Activated CD4-positive, CD25-positive, alpha-beta regulatory T cell treated with anti-CD3 and anti-CD28 coated beads, Interleukin-2, amount 50 U/mL, for 16 hours (primary cell): ENCODE measurements around the gene FGF4.

Experiments used
- DNase-seq: peaks from one replicate; pipeline ENCODE4 v3.0.0-alpha.2; 2020; ENCODE audit warnings: low read depth, low spot score

FGF4 gene

GRCh38 chr11:69807106-69807815 is 32.1 kb upstream of the FGF4 start:
- no peak for DNase-seq

DNA sequence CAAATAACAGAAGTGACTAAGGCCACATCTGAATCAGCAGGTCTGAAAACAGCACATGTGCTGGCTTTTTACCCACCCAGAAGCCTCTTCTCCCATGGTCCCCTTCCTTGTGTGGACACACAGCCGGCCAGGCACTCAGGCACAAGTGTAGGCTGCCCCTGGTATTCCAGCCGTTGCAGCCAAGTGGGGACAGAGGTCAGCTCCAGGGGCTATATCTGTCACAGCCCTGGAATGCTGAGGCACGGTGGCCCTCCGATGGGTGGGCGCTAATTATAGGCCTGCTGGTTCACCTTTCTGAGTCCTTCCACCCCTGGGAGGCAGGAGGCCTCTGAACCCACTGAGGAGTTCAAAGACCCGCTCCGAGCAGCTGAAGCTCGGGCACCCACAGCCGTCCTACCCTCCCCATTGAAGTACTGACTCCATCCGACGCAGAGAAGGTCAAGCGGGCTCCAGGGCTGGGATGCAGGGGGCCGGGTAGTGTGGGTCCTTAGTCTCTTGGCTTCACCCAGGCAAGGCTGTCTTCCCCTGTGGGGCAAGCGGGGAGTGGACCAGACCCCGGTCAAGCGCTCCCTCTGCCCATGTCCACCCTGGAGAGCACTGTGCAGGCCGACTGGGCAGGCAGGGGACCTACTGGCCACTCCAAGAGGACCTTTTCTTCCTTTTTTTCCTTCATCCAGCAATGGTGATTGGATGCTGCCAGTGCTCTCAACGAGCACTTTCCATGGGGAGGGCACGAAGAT is 29.8 kb upstream of the FGF4 start:
- DNase-seq = no peak

GRCh38 chr11:69803604-69804218 is 28.6 kb upstream of the FGF4 start:
- DNase-seq = no peak

- DNase-seq = no peak
These were observed 27.9 kb upstream of the FGF4 start for GRCh38 chr11:69803022-69803421.

DNA sequence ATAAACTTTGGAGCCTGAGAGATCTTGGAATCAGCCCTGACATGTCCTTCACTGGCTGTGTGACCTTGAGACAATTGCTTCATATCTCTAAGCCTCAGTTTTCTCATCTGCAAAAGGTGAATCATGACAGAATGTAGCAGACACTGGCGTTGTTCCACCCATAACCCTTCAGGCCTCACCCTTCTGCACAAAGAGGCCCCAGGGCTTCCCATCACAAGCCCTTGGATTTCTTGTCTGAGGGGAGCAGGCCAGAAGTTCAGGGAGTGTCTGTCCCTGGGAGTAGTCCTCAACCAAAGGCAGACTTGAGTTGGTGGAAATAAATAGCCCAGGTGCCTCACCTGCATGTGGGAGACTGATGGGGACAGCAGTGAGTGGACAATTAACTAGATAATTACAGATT is 27.4 kb upstream of the FGF4 start:
- DNase-seq = no peak

DNA sequence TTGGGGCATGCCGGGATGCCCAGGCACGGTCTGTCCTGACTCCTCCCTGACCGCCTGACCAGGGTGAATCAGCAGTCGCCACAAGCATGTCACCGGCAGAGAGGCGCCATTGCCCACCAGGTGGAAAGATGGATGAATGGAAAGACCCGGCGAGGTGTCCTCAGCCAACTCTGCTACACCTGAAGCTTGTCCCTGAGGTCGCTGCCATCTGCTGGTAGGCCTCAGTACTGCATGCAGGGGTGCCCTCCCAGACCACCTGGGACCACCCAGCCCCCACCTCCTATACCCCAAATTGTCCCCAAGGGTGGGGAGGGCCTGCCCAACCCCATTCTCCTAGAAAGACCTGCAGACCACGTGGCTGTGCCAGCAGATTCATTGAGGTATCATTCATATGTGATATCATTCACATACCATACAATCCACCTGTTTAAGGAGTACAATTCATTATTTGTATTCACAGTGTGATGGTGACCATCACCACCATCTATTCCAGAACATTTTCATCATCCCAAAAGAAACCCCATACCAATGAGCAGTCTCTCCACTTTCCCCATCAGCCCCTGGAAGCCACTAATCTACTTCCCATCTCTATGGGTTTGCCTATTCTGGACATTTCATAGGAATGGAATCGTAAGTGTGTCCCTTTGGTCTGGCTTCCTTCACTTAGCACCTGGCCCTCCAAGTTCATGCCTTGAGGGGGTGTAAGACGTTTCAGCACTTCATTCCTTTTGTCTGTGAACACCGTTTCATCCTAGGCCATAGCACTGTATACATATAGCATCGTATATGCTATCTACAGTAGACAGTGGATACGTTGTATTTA is 26.6 kb upstream of the FGF4 start:
- no peak for DNase-seq

- DNase-seq = no peak
These were observed 25.1 kb upstream of the FGF4 start for GRCh38 chr11:69800278-69800677.

GRCh38 chr11:69799582-69799981 is 24.4 kb upstream of the FGF4 start:
- DNase-seq = no peak

DNA sequence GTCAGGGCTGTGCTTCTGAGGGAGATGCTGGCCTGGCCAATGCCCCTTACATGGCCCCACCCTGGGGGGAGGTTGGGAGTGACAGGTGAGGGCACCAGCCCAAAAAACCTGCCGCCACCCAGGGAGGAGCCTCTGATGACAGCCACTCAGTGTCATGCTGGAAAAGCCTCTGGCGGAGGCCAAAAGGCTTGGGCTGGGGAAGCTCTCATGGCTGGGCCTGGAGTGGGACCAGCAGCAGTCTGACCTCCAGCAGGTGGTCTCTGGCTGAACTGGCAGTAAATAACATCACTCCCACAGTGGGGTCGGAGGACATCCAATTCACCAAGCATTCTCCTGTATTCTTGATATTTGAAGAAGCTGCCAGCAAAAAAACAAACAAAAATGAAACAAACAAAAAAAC is 24.0 kb upstream of the FGF4 start:
- no peak for DNase-seq

- no peak for DNase-seq
These were observed 22.8 kb upstream of the FGF4 start for GRCh38 chr11:69797737-69798528.

GRCh38 chr11:69797156-69797555 is 22.0 kb upstream of the FGF4 start:
- no peak for DNase-seq

GRCh38 chr11:69796063-69796462 is 20.9 kb upstream of the FGF4 start:
- DNase-seq = no peak

DNA sequence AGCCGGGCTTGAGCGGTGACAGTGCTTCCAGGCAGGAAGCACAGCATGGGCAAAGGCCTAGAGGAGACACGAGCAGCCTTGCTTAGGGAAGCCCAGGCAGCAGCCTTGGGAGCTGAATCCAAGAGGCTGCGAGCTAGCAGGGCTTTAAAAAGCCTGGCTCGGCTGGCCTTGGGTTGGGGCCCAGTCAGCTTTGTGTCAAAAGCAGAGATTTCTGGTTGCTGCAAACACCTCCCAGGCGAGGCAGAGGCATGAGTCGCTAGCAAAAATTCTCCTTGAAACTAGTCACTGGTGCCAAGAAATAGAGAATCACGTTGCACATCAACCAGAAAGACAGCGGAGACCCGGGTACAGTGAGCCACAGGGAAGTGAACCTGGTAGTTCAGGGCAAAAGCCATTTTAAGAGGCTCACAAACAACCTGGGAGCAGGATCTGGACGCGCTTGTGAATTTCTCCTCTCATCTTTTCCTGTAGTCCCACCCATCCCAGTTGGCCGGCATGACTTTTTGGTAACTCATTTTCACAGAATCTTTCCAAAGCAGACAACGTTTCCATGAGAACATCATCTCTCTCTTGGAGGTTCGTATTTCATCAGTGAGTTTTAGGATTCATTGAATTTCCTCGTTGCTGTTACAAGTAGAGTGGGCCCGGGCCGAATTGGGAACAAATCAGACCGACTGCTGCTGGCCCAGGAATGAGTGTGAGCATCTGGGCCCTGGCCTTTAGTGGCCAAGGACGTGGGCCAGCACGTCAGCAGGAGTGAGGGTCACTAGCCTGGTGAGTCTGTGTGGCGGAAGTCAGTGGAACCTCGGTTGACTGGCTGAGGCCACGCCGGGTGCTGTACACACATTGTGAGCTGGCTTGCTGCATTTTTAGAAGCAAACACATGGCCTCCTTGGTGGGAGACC is 16.4 kb upstream of the FGF4 start:
- no peak for DNase-seq

GRCh38 chr11:69788956-69789355 is 13.8 kb upstream of the FGF4 start:
- no peak for DNase-seq

GRCh38 chr11:69787906-69788305 is 12.8 kb upstream of the FGF4 start:
- DNase-seq = no peak

DNA sequence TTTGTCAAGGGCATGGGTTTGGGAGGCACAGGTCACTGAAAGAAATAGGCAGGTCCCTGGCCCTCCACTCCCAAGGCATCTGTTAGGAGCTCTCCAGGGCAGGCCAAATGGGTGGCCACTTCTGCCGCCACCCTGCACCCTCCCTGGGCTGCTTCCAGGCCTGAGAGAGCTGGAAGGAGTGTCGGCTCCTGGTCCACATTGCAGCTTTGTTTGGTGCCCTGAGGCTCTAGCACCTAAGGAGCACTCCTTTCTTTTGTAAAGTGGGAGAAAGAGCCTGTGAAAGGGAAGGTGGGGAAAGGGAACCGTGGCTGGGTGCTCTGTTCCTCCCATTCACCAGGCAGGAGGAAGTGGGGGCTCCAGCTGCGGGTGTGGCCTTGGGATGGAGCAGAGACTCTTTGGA is 12.3 kb upstream of the FGF4 start:
- no peak for DNase-seq

DNA sequence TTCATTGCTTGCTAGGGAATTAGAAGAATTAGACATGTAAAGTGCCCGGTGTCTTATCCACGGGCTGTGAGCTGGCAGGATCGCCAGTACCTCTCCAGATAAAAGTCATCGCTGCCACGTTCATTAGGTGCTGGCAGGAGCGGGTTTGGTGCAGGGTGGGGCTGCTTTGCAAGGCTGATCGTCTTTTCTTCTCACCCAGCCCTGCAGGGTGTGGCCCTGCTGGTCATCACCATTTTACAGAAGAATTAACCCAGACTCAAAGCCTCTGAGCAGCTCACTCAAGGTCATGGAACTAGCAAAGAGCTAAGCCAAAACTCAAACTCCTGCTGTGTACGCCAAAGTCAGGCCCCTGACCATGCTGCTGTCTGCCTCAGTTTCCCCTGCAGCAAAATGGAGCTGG is 6.1 kb upstream of the FGF4 start:
- no peak for DNase-seq

DNA sequence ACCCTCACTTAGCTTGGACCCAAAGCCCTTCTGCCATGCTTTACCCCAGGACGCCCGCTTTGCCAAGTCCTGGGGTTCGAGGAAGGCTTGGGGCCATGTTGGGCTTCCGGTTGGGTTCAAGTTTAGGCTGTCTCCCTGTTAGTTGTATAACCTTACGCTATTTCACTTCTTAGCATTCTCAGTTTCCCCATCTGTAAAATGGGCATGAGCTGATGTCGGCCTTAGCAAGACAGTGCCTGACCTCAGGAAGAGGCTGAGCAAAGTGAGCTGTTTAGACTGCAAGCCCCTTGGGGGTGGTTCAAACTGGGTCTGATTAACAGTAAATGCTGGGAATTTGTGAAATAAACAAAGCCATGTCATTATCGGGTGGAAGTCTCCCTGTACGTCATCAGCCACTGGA is 3.2 kb upstream of the FGF4 start:
- DNase-seq = no peak

DNA sequence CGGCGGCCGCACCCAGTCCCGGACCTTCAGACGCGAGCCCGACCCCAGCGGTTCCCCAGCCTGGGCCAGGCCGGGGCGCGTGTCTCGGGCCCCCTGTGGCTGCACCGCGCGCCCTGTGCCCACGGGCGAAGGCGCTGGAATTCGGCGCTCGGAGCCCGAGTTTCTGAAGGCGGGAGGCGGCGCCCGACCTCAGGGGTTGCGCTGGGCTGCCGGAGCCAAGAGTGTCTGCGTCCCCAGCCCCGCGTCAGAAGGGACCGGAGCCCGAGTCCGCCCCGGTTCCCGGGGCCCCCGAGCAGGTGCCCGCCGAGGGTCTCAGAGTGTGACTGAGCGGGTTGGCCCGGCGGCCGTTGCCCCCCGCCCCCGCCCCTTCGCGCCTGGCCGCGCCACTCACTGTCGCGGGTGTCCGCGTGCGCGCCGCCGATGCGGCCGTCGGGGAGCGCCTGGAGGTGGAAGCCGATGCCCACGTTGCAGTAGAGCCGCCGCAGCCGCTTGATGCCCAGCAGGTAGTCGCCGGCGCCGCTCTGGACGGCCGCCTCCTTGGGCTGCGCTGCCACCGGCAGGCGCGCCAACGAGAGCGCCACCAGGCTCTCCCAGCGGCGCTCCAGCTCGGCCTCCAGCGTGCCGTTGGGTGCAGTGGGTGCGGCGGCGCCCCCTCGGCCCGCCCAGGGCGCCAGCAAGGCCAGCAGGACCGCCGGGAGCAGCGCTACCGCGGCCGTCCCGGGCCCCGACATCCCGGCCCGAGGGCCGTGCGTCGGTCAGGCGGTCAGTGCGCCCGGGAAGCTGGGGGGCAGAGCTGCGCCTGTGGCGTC is 583 bp downstream of the FGF4 start:
- no peak for DNase-seq
